Loucy (cell line): ENCODE results near the gene SCAMP4.

Source experiments
- H2AFZ ChIP-seq: fragments of 200-600 bp; sonication (generic); 2 replicates; pipeline ENCODE4 v1.6.0; 2016; ENCODE audit warnings: antibody characterized with exemption, mild to moderate bottlenecking, low read length, moderate library complexity
- H3F3A ChIP-seq: fragments of 200-600 bp; 2 replicates; pipeline ENCODE4 v1.6.0; 2016; ENCODE audit warnings: antibody characterized with exemption, low read depth, mild to moderate bottlenecking
- H3K27me3 ChIP-seq: fragments of 200-600 bp; sonication (generic); 2 replicates; pipeline ENCODE4 v1.6.1; 2014; ENCODE audit warnings: low read length, mild to moderate bottlenecking; ENCODE audit not compliant: insufficient read depth, poor library complexity, severe bottlenecking
- H3K36me3 ChIP-seq: fragments of 200-600 bp; sonication (generic); 2 replicates; pipeline ENCODE4 v1.6.1; 2016; ENCODE audit warnings: low read length; ENCODE audit not compliant: insufficient read depth
- H3K4me1 ChIP-seq: fragments of 200-600 bp; sonication (generic); 2 replicates; pipeline ENCODE4 v1.5.1; 2014; ENCODE audit warnings: low read length, mild to moderate bottlenecking; ENCODE audit not compliant: insufficient read depth, poor library complexity, severe bottlenecking
- H3K4me2 ChIP-seq: fragments of 200-600 bp; sonication (generic); 2 replicates; pipeline ENCODE4 v1.6.0; 2014; ENCODE audit warnings: antibody characterized with exemption, low read length, low read depth, mild to moderate bottlenecking; ENCODE audit not compliant: poor library complexity, severe bottlenecking
- H3K4me3 ChIP-seq: fragments of 200-600 bp; sonication (generic); 2 replicates; pipeline ENCODE4 v1.5.1; 2014; ENCODE audit warnings: low read length, mild to moderate bottlenecking, mixed read lengths; ENCODE audit not compliant: poor library complexity, severe bottlenecking
- H3K79me2 ChIP-seq: fragments of 200-600 bp; sonication (generic); 2 replicates; pipeline ENCODE4 v1.6.1; 2014; ENCODE audit warnings: low read length; ENCODE audit not compliant: insufficient read depth
- H3K9ac ChIP-seq: fragments of 200-600 bp; sonication (generic); 2 replicates; pipeline ENCODE4 v1.6.0; 2014; ENCODE audit warnings: mild to moderate bottlenecking, low read depth, low read length, moderate library complexity; ENCODE audit not compliant: poor library complexity, severe bottlenecking
- H3K9me2 ChIP-seq: fragments of 200-600 bp; sonication (generic); replicated peaks from 2 replicates; pipeline ENCODE4 v1.6.1; 2016; ENCODE audit warnings: low read depth, low read length, mixed read lengths
- H3K9me3 ChIP-seq: fragments of 200-600 bp; sonication (generic); 2 replicates; pipeline ENCODE4 v1.6.1; 2014; ENCODE audit warnings: mild to moderate bottlenecking, antibody characterized with exemption, low read length, low read depth; ENCODE audit not compliant: insufficient read depth
- H4K20me1 ChIP-seq: fragments of 200-600 bp; sonication (generic); 2 replicates; pipeline ENCODE4 v1.6.0; 2014; ENCODE audit warnings: antibody characterized with exemption, low read length, mild to moderate bottlenecking; ENCODE audit not compliant: insufficient read depth, poor library complexity, severe bottlenecking
- EZH2phosphoT487 ChIP-seq: fragments of 200-600 bp; IDR thresholded peaks from 2 replicates; pipeline ENCODE4 v1.6.1; 2018; ENCODE audit warnings: antibody characterized with exemption, mild to moderate bottlenecking, moderate library complexity, borderline replicate concordance
- TF ChIP-seq, protein P1 (sequence below): fragments of 200-600 bp; sonication (generic); conservative IDR thresholded peaks from 2 replicates; pipeline ENCODE4 v1.5.1; 2014; ENCODE audit warnings: mild to moderate bottlenecking, antibody characterized with exemption, low read length

The SCAMP4 gene

DNA sequence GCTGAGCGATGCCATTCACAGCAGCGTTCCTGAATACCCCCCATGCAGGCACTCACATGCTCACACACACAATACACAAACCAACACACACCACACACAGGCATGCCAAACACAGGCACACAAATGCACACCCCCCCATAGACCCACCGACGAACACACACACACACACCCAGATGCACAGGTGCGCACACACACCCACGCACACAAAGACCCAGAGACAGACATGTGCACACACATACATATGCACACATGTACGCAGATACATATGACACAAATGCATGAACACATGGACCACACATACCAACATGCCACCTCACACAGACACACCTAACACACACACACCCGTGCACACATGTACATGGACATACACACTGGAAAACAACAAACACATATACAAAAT is 28.7 kb downstream of the SCAMP4 start:
- Histone ChIP-seq H3K27me3 (no peaks in the 10 kb centered on the region), H3K79me2 (no peaks in the 10 kb centered on the region), H3K9me2 (no peaks in the 10 kb centered on the region), H2AFZ (no peak overlapping the region), H3K4me1 (peaks cover 9% of the 10 kb centered on the region), H4K20me1 (no peaks in the 10 kb centered on the region), H3K36me3 (no peaks in the 10 kb centered on the region), H3K4me3 (no peak overlapping the region), H3F3A (no peaks in the 10 kb centered on the region), H3K4me2 (no peak overlapping the region), H3K9me3 (no peaks in the 10 kb centered on the region), H3K9ac (no peak overlapping the region)
- TF ChIP-seq, protein P1, sequence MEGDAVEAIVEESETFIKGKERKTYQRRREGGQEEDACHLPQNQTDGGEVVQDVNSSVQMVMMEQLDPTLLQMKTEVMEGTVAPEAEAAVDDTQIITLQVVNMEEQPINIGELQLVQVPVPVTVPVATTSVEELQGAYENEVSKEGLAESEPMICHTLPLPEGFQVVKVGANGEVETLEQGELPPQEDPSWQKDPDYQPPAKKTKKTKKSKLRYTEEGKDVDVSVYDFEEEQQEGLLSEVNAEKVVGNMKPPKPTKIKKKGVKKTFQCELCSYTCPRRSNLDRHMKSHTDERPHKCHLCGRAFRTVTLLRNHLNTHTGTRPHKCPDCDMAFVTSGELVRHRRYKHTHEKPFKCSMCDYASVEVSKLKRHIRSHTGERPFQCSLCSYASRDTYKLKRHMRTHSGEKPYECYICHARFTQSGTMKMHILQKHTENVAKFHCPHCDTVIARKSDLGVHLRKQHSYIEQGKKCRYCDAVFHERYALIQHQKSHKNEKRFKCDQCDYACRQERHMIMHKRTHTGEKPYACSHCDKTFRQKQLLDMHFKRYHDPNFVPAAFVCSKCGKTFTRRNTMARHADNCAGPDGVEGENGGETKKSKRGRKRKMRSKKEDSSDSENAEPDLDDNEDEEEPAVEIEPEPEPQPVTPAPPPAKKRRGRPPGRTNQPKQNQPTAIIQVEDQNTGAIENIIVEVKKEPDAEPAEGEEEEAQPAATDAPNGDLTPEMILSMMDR: no peak
- no peak for TF ChIP-seq EZH2phosphoT487

DNA sequence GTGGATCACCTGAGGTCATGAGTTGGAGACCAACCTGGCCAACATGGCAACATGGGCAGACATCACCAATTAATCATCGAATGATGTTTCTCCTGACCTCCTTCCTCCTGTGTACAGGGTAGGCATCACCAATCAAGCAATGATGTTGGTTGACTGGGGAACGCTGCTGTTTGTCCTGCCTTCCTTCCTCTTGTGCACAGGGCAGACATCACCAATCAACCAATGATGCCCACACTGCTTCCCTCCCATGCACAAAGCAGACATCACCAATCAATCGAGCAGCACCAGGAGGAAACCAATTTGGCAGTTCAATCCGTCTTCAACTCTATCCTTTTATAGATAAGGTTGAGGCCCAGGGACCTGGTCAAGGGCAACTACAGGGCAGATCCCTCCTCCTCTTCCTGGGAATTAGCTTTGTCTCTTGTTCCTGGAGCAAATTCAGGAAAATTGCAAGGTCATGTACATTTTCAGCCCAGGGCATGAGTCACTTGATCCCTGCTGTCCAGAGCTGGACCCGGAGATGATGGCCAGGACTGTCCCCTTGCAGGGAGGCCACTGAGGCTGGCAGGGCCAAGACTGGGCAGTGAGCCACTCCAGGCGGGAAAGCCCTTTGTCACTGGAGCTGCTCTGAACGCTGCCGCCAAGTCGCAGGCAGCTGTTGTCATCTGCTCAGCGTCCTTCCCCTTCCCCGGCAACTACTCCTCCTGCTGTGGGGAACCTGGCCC is 30.4 kb downstream of the SCAMP4 start:
- no peaks in the 10 kb centered on the region for H3K9me3 ChIP-seq
- no peaks in the 10 kb centered on the region for H3F3A ChIP-seq
- peaks cover 7% of the 10 kb centered on the region for H3K4me1 ChIP-seq
- no peaks in the 10 kb centered on the region for H3K9me2 ChIP-seq
- TF ChIP-seq, protein P1: no peak
- TF ChIP-seq EZH2phosphoT487: no peak
- H3K36me3 ChIP-seq: no peaks in the 10 kb centered on the region
- no peak overlapping the region for H2AFZ ChIP-seq
- no peaks in the 10 kb centered on the region for H3K27me3 ChIP-seq
- peaks cover 10% of the 10 kb centered on the region; the same call in 1 of the 2 replicates for H3K79me2 ChIP-seq
- H3K9ac ChIP-seq: no peak overlapping the region
- H3K4me2 ChIP-seq: no peak overlapping the region
- no peak overlapping the region for H3K4me3 ChIP-seq
- no peaks in the 10 kb centered on the region for H4K20me1 ChIP-seq

DNA sequence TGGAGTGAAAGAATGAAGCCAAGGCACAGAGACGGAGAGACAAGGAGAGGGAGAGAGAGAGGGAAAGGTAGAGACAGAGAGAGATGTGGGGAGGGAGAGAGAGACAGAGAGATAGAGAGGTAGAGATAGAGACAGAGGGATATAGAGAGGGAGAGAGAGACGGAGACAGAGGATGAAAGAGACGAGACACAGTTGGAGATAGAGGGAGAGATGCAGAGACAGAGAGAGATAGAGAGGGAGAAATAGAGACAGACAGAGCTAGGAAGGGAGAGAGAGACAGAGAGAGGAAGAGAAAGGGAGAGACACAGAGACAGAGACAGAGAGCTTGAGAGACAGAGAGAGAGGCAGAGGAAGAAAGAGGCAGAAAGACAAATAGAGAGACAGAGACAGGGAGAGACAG is 31.2 kb downstream of the SCAMP4 start:
- Histone ChIP-seq H3K27me3 (no peaks in the 10 kb centered on the region), H4K20me1 (peaks cover under 1% of the 10 kb centered on the region), H3K9ac (no peak overlapping the region), H3K4me2 (no peak overlapping the region), H3K4me1 (peaks cover 7% of the 10 kb centered on the region), H3K36me3 (no peaks in the 10 kb centered on the region), H3K9me3 (no peaks in the 10 kb centered on the region), H3K9me2 (no peaks in the 10 kb centered on the region), H2AFZ (no peak overlapping the region), H3F3A (no peaks in the 10 kb centered on the region), H3K4me3 (no peak overlapping the region), H3K79me2 (peaks cover 12% of the 10 kb centered on the region; the same call in 1 of the 2 replicates)
- TF ChIP-seq, protein P1: no peak
- no peak for TF ChIP-seq EZH2phosphoT487
